Measurements from ENCODE around the gene DHPS.
A peak's percentile ranks its signal among the peaks of the same experiment; 100 is the strongest.

DHPS gene

GRCh38 chr19:12667731-12668302 is 13.9 kb downstream of the DHPS start:
- Histone ChIP-seq H3K9ac (ENCODE audit: low read length) (no peak overlapping the region), H3K27ac (ENCODE audit: low read depth, low read length) (no peak overlapping the region), H3K4me3 (ENCODE audit: low read length) (peak overlapping the region; percentile 97), H3K4me1 (ENCODE audit: control insufficient read depth, insufficient read depth, low read length) (peaks cover 22% of the 10 kb centered on the region), H3K27me3 (ENCODE audit: control insufficient read depth, insufficient read depth, low read length) (no peaks in the 10 kb centered on the region), H3K36me3 (ENCODE audit: control insufficient read depth, insufficient read depth, low read length) (peaks cover 4% of the 10 kb centered on the region)

- H3K4me3 ChIP-seq (ENCODE audit: low read length): peak within 1 kb of the TSS; percentile 82
- H3K9ac ChIP-seq (ENCODE audit: low read length): peak within 1 kb of the TSS; percentile 86
- peaks cover 4% of the 10 kb centered on the region for H3K36me3 ChIP-seq (ENCODE audit: control insufficient read depth, insufficient read depth, low read length)
- H3K4me1 ChIP-seq (ENCODE audit: control insufficient read depth, insufficient read depth, low read length): peaks cover 22% of the 10 kb centered on the region
- H3K27ac ChIP-seq (ENCODE audit: low read depth, low read length): peak within 1 kb of the TSS; percentile 15
- H3K27me3 ChIP-seq (ENCODE audit: control insufficient read depth, insufficient read depth, low read length): no peaks in the 10 kb centered on the region
Observed at GRCh38 chr19:12666265-12667048, 15.2 kb downstream of the DHPS start, which contains the start of the genes MAN2B1 and WDR83. Gene MAN2B1 (minus strand): TSS chr19:12666742. CDS start chr19:12666701, 41 bp downstream. Gene WDR83 (plus strand): TSS chr19:12666807. CDS start chr19:12669791, 2,984 bp downstream.

GRCh38 chr19:12665671-12666264 is 15.9 kb downstream of the DHPS start:
- Histone ChIP-seq H3K36me3 (ENCODE audit: control insufficient read depth, insufficient read depth, low read length) (peaks cover 7% of the 10 kb centered on the region), H3K4me3 (ENCODE audit: low read length) (peak overlapping the region; percentile 82), H3K27ac (ENCODE audit: low read depth, low read length) (no peak overlapping the region)

GRCh38 chr19:12665281-12665573 is 16.5 kb downstream of the DHPS start:
- Histone ChIP-seq H3K4me3 (ENCODE audit: low read length) (peak overlapping the region; percentile 82), H3K27ac (ENCODE audit: low read depth, low read length) (no peak overlapping the region)

More at GRCh38 chr19:12665671-12666264, 15.9 kb downstream of the DHPS start:
- H3K4me1 ChIP-seq (ENCODE audit: control insufficient read depth, insufficient read depth, low read length): peaks cover 22% of the 10 kb centered on the region
- no peaks in the 10 kb centered on the region for H3K27me3 ChIP-seq (ENCODE audit: control insufficient read depth, insufficient read depth, low read length)
- H3K9ac ChIP-seq (ENCODE audit: low read length): peak overlapping the region; percentile 66

DNA sequence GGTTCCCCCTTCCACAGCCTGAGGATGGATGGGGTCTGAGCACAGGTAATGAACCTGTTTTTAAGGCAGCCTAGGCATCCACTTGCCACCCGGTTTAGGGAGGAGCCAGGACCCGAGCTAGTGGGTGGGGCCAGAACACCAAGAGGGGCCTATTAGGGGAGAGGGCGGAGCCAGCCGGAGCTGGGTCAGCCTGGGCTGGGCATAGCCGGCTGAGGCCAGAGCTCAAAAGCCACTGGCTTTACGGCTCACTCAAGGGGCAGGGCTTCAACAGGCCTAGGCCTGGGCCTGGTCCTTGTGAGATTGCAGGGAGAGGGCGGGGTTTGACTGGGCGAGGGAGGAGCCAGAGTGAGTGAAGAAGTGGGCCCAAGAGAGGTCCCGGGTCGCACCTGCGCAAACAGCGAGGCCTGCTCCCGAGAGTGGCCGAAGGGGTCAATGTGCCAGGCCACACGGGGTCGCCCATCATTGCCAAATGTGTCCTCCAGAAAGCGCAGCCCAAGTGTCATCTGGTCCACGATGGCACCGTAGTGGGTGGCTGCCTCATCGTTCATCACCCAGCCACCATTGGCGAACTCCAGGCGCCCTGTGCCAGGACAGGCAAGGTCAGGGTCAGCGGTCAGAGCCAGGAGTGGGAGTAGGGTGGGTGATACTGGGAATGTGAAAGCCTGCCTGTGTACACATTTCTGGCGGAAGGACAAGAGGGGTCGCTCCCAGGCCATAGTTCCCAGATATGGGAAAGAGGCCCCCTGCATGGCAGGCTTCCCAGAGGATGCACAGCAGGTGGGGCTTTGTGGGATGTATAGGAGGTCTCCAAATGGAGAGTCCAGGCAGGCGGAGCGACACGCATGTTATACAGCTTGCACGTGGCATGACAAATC is 17.0 kb downstream of the DHPS start:
- Histone ChIP-seq H3K27ac (ENCODE audit: low read depth, low read length) (no peak overlapping the region), H3K36me3 (ENCODE audit: control insufficient read depth, insufficient read depth, low read length) (peaks cover 7% of the 10 kb centered on the region), H3K4me1 (ENCODE audit: control insufficient read depth, insufficient read depth, low read length) (peaks cover 15% of the 10 kb centered on the region), H3K27me3 (ENCODE audit: control insufficient read depth, insufficient read depth, low read length) (no peaks in the 10 kb centered on the region), H3K9ac (ENCODE audit: low read length) (no peak overlapping the region), H3K4me3 (ENCODE audit: low read length) (peak overlapping the region; percentile 82)

More at GRCh38 chr19:12665281-12665573, 16.5 kb downstream of the DHPS start:
- Histone ChIP-seq H3K27me3 (ENCODE audit: control insufficient read depth, insufficient read depth, low read length) (no peaks in the 10 kb centered on the region), H3K4me1 (ENCODE audit: control insufficient read depth, insufficient read depth, low read length) (peaks cover 17% of the 10 kb centered on the region), H3K36me3 (ENCODE audit: control insufficient read depth, insufficient read depth, low read length) (peaks cover 7% of the 10 kb centered on the region), H3K9ac (ENCODE audit: low read length) (no peak overlapping the region)

GRCh38 chr19:12660980-12661379 is 20.7 kb downstream of the DHPS start:
- no peak overlapping the region for H3K27ac ChIP-seq (ENCODE audit: low read depth, low read length)
- no peak overlapping the region for H3K9ac ChIP-seq (ENCODE audit: low read length)
- H3K4me3 ChIP-seq (ENCODE audit: low read length): no peak overlapping the region
- H3K36me3 ChIP-seq (ENCODE audit: control insufficient read depth, insufficient read depth, low read length): peaks cover 16% of the 10 kb centered on the region
- H3K27me3 ChIP-seq (ENCODE audit: control insufficient read depth, insufficient read depth, low read length): no peaks in the 10 kb centered on the region
- peaks cover 3% of the 10 kb centered on the region for H3K4me1 ChIP-seq (ENCODE audit: control insufficient read depth, insufficient read depth, low read length)

GRCh38 chr19:12657966-12658365 is 23.7 kb downstream of the DHPS start:
- Histone ChIP-seq H3K4me1 (ENCODE audit: control insufficient read depth, insufficient read depth, low read length) (no peaks in the 10 kb centered on the region), H3K36me3 (ENCODE audit: control insufficient read depth, insufficient read depth, low read length) (peaks cover 18% of the 10 kb centered on the region), H3K9ac (ENCODE audit: low read length) (no peak overlapping the region), H3K27me3 (ENCODE audit: control insufficient read depth, insufficient read depth, low read length) (no peaks in the 10 kb centered on the region), H3K4me3 (ENCODE audit: low read length) (no peak overlapping the region), H3K27ac (ENCODE audit: low read depth, low read length) (no peak overlapping the region)

- Histone ChIP-seq H3K27ac (ENCODE audit: low read depth, low read length) (no peak overlapping the region), H3K36me3 (ENCODE audit: control insufficient read depth, insufficient read depth, low read length) (peaks cover 18% of the 10 kb centered on the region), H3K27me3 (ENCODE audit: control insufficient read depth, insufficient read depth, low read length) (no peaks in the 10 kb centered on the region), H3K4me1 (ENCODE audit: control insufficient read depth, insufficient read depth, low read length) (no peaks in the 10 kb centered on the region), H3K9ac (ENCODE audit: low read length) (no peak overlapping the region), H3K4me3 (ENCODE audit: low read length) (no peak overlapping the region)
Observed at GRCh38 chr19:12656899-12657571, 24.6 kb downstream of the DHPS start.

DNA sequence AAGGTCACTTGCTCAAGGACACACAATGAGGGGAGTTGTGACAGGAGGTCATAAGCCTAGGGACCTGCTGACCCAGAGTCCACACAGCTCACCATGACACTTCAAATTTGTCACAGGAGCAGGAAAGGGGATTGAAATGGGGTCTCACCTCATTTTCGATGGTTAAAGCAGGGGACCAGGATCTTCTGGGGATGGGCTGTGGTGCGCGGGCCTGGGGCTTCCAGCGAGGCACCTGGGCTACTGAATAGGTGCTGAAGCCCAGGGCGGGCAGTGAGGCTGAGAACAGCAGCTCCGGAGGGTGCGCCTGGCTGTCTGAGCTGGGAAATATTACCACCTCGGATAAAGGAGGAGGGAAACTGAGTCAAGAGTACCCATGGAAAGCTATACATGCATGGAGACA is 26.1 kb downstream of the DHPS start:
- Histone ChIP-seq H3K9ac (ENCODE audit: low read length) (no peak overlapping the region), H3K4me3 (ENCODE audit: low read length) (no peak overlapping the region), H3K4me1 (ENCODE audit: control insufficient read depth, insufficient read depth, low read length) (no peaks in the 10 kb centered on the region), H3K36me3 (ENCODE audit: control insufficient read depth, insufficient read depth, low read length) (peaks cover 15% of the 10 kb centered on the region), H3K27ac (ENCODE audit: low read depth, low read length) (no peak overlapping the region), H3K27me3 (ENCODE audit: control insufficient read depth, insufficient read depth, low read length) (no peaks in the 10 kb centered on the region)

GRCh38 chr19:12652219-12652618 is 29.5 kb downstream of the DHPS start:
- H3K27ac ChIP-seq (ENCODE audit: low read depth, low read length): no peak overlapping the region
- peaks cover 13% of the 10 kb centered on the region for H3K36me3 ChIP-seq (ENCODE audit: control insufficient read depth, insufficient read depth, low read length)
- peaks cover 6% of the 10 kb centered on the region for H3K4me1 ChIP-seq (ENCODE audit: control insufficient read depth, insufficient read depth, low read length)
- no peak overlapping the region for H3K4me3 ChIP-seq (ENCODE audit: low read length)
- no peak overlapping the region for H3K9ac ChIP-seq (ENCODE audit: low read length)
- H3K27me3 ChIP-seq (ENCODE audit: control insufficient read depth, insufficient read depth, low read length): no peaks in the 10 kb centered on the region

GRCh38 chr19:12649941-12650340 is 31.7 kb downstream of the DHPS start:
- Histone ChIP-seq H3K4me3 (ENCODE audit: low read length) (no peak overlapping the region), H3K27ac (ENCODE audit: low read depth, low read length) (no peak overlapping the region), H3K36me3 (ENCODE audit: control insufficient read depth, insufficient read depth, low read length) (no peaks in the 10 kb centered on the region), H3K4me1 (ENCODE audit: control insufficient read depth, insufficient read depth, low read length) (peaks cover 6% of the 10 kb centered on the region), H3K9ac (ENCODE audit: low read length) (no peak overlapping the region), H3K27me3 (ENCODE audit: control insufficient read depth, insufficient read depth, low read length) (no peaks in the 10 kb centered on the region)
